Measurements from ENCODE around the gene POC5.
A peak's percentile ranks its signal among the peaks of the same experiment; 100 is the strongest.

POC5 gene

GRCh38 chr5:75744355-75744754 is 27.1 kb upstream of the POC5 start:
- TF ChIP-seq ZFP30 (CRISPR knock-in tag; IDR thresholded peaks at IDR 0.05) (no peak), SNAI2 (CRISPR knock-in tag; IDR thresholded peaks at IDR 0.05) (no peak), TOX (CRISPR knock-in tag; IDR thresholded peaks at IDR 0.05; ENCODE audit: borderline replicate concordance) (no peak), ISL1 (CRISPR knock-in tag; IDR thresholded peaks at IDR 0.05) (no peak), ZNF8 (CRISPR knock-in tag; IDR thresholded peaks at IDR 0.05) (no peak), ZNF565 (CRISPR knock-in tag; conservative IDR thresholded peaks at IDR 0.05; ENCODE audit: low read depth) (no peak), CSDC2 (CRISPR knock-in tag; IDR thresholded peaks at IDR 0.05) (no peak), ZFP3 (CRISPR knock-in tag; IDR thresholded peaks at IDR 0.05) (no peak), OSR1 (CRISPR knock-in tag; IDR thresholded peaks at IDR 0.05) (no peak), POU6F1 (CRISPR knock-in tag; IDR thresholded peaks at IDR 0.05; ENCODE audit: borderline replicate concordance, low read depth) (no peak), ARNTL (CRISPR knock-in tag; IDR thresholded peaks at IDR 0.05; ENCODE audit: borderline replicate concordance, low read depth) (no peak), BACH2 (CRISPR knock-in tag; IDR thresholded peaks at IDR 0.05; ENCODE audit: borderline replicate concordance) (no peak), CSRNP3 (CRISPR knock-in tag; IDR thresholded peaks at IDR 0.05) (no peak), ESRRG (CRISPR knock-in tag; IDR thresholded peaks at IDR 0.05) (no peak), ZC3H10 (CRISPR knock-in tag; IDR thresholded peaks at IDR 0.05) (no peak), PPARA (CRISPR knock-in tag; IDR thresholded peaks at IDR 0.05; ENCODE audit: borderline replicate concordance) (no peak), CREB5 (CRISPR knock-in tag; IDR thresholded peaks at IDR 0.05; ENCODE audit: low read depth) (no peak), PATZ1 (CRISPR knock-in tag; IDR thresholded peaks at IDR 0.05; ENCODE audit: borderline replicate concordance) (no peak), RARB (CRISPR knock-in tag; IDR thresholded peaks at IDR 0.05) (no peak)
- no peak for ATAC-seq

GRCh38 chr5:75736273-75736672 is 19.0 kb upstream of the POC5 start:
- no peak for ATAC-seq

GRCh38 chr5:75734913-75735789 is 17.9 kb upstream of the POC5 start:
- TF ChIP-seq ZNF70 (CRISPR knock-in tag; IDR thresholded peaks at IDR 0.05) (no peak), ZNF565 (CRISPR knock-in tag; conservative IDR thresholded peaks at IDR 0.05; ENCODE audit: low read depth) (no peak), CREB5 (CRISPR knock-in tag; IDR thresholded peaks at IDR 0.05; ENCODE audit: low read depth) (no peak), ZC3H10 (CRISPR knock-in tag; IDR thresholded peaks at IDR 0.05) (no peak), OSR1 (CRISPR knock-in tag; IDR thresholded peaks at IDR 0.05) (no peak), POU6F1 (CRISPR knock-in tag; IDR thresholded peaks at IDR 0.05; ENCODE audit: borderline replicate concordance, low read depth) (no peak), TOX (CRISPR knock-in tag; IDR thresholded peaks at IDR 0.05; ENCODE audit: borderline replicate concordance) (no peak), CSDC2 (CRISPR knock-in tag; IDR thresholded peaks at IDR 0.05) (no peak), RARB (CRISPR knock-in tag; IDR thresholded peaks at IDR 0.05) (no peak), GLIS3 (CRISPR knock-in tag; IDR thresholded peaks at IDR 0.05) (no peak), ZFP3 (CRISPR knock-in tag; IDR thresholded peaks at IDR 0.05) (no peak), ZFP30 (CRISPR knock-in tag; IDR thresholded peaks at IDR 0.05) (no peak), BACH2 (CRISPR knock-in tag; IDR thresholded peaks at IDR 0.05; ENCODE audit: borderline replicate concordance) (no peak)
- peak; percentile 80 for ATAC-seq

More at GRCh38 chr5:75736273-75736672, 19.0 kb upstream of the POC5 start:
- TF ChIP-seq ZNF8 (CRISPR knock-in tag; IDR thresholded peaks at IDR 0.05) = no peak
- TF ChIP-seq ISL1 (CRISPR knock-in tag; IDR thresholded peaks at IDR 0.05) = no peak
- no peak for TF ChIP-seq ZC3H10 (CRISPR knock-in tag; IDR thresholded peaks at IDR 0.05)

Data from SK-N-SH treated with all-trans-retinoic acid at 6 μM for 48 hours (cell line).